T-helper 1 cell treated with Interleukin-12 subunit alpha and Interleukin-12 subunit beta and Interleukin-4 antibody, amounts not matched to agents 30 μg/mL and 1 μg/mL, for 36 hours (primary cell): ENCODE results near the gene CIDEC.
"Not testable (repeated sequence)": the region's sequence is repeated elsewhere in the genome, so short reads cannot be mapped to it uniquely, and the experiment has no call there.

ENCODE experiments used
- H3K27ac Mint-ChIP-seq: one replicate; pipeline ENCODE4 v1.8.0; 2021; ENCODE audit warnings: mild to moderate bottlenecking, mixed read lengths
- H3K27me3 Mint-ChIP-seq: one replicate; pipeline ENCODE4 v1.8.0; 2021; ENCODE audit warnings: low read depth, mixed read lengths
- H3K36me3 Mint-ChIP-seq: one replicate; pipeline ENCODE4 v1.8.0; 2021; ENCODE audit warnings: low read depth, mixed read lengths
- H3K4me1 Mint-ChIP-seq: one replicate; pipeline ENCODE4 v1.8.0; 2021; ENCODE audit warnings: low read depth, mixed read lengths
- H3K4me3 Mint-ChIP-seq: one replicate; pipeline ENCODE4 v1.8.0; 2021; ENCODE audit warnings: mild to moderate bottlenecking, moderate library complexity, mixed read lengths
- H3K9me3 Mint-ChIP-seq: one replicate; pipeline ENCODE4 v1.8.0; 2021; ENCODE audit warnings: mixed read lengths

The CIDEC gene

GRCh38 chr3:9872067-9872466 is 8.0 kb downstream of the CIDEC start:
- not testable (repeated sequence) for H3K36me3 Mint-ChIP-seq, H3K9me3 Mint-ChIP-seq, H3K27ac Mint-ChIP-seq, H3K4me3 Mint-ChIP-seq, H3K4me1 Mint-ChIP-seq, H3K27me3 Mint-ChIP-seq

DNA sequence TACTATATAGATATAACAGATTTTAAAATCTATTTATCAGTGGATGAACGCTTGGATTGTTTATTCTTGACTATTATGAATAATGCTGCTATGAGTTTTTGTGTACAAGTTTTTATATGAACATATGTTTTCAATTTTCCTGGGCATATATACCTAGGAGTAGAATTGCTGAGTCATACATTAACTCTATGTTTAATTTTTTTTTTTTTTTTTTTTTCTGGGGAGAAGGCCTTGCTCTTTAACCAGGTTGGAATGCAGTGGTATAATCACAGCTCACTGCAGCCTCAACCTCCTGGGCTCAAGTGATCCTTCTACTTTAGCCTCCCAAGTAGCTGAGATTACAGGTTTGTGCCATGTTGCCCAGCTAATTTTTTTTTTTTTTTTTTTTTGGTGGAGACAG is 9.1 kb downstream of the CIDEC start:
- H3K27me3 Mint-ChIP-seq: peaks cover 5% of the 10 kb centered on the region
- H3K36me3 Mint-ChIP-seq: no peaks in the 10 kb centered on the region
- no peaks in the 10 kb centered on the region for H3K9me3 Mint-ChIP-seq

DNA sequence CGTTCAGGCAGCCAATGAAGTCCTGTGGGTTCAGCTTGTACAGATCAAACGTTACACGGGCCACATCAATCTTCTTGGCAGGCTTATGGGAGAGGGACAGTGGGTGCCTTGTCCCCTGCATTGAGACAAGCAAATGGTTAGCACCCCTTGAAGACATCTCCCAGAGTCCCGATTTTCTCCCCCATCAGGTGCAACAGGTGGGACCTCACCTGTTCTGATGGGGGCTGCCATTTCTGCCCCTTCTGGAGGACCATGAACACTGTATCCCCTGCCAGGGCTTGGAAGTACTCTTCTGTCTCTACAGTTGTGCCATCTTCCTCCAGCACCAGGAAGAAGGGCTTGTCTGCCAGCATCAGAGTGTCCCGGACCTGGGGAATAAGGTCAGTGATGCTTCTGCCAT is 10.1 kb downstream of the CIDEC start:
- H3K4me1 Mint-ChIP-seq: no peaks in the 10 kb centered on the region

More for the DNA sequence above, 9.1 kb downstream of the CIDEC start:
- no peaks in the 10 kb centered on the region for H3K4me1 Mint-ChIP-seq
- no peak overlapping the region for H3K4me3 Mint-ChIP-seq
- no peak overlapping the region for H3K27ac Mint-ChIP-seq

GRCh38 chr3:9867106-9867505 is 12.9 kb downstream of the CIDEC start:
- H3K4me1 Mint-ChIP-seq: peaks cover 2% of the 10 kb centered on the region
- H3K27ac Mint-ChIP-seq: no peak overlapping the region
- no peaks in the 10 kb centered on the region for H3K9me3 Mint-ChIP-seq
- H3K4me3 Mint-ChIP-seq: no peak overlapping the region
- H3K27me3 Mint-ChIP-seq: peaks cover 8% of the 10 kb centered on the region
- no peaks in the 10 kb centered on the region for H3K36me3 Mint-ChIP-seq

More for the DNA sequence above, 10.1 kb downstream of the CIDEC start:
- Mint-ChIP-seq H3K27ac (no peak overlapping the region), H3K36me3 (no peaks in the 10 kb centered on the region), H3K9me3 (no peaks in the 10 kb centered on the region), H3K4me3 (no peak overlapping the region), H3K27me3 (peaks cover 5% of the 10 kb centered on the region)

DNA sequence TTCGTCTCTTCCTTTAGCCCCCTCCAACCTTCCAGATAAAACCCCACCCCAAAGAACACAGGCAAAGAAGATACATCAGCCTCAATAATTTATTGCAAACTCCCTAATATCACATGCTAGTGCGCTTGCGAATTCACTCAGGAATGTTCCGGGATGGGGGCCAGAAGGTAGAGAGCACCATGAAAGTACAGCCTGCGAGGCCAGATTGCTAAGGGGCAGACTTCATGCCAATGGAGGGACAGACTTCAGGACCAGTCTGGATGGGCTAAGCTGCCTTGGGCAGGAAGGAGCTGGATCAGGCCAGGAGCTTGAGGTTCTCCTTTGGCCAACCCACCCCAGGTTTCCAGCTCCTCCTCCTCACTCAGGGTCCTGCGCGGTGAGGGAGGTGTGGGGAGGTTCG is 13.4 kb downstream of the CIDEC start:
- H3K4me3 Mint-ChIP-seq: no peak overlapping the region
- H3K36me3 Mint-ChIP-seq: no peaks in the 10 kb centered on the region
- H3K27me3 Mint-ChIP-seq: peaks cover 13% of the 10 kb centered on the region
- H3K27ac Mint-ChIP-seq: no peak overlapping the region
- no peaks in the 10 kb centered on the region for H3K9me3 Mint-ChIP-seq
- peaks cover 2% of the 10 kb centered on the region for H3K4me1 Mint-ChIP-seq

DNA sequence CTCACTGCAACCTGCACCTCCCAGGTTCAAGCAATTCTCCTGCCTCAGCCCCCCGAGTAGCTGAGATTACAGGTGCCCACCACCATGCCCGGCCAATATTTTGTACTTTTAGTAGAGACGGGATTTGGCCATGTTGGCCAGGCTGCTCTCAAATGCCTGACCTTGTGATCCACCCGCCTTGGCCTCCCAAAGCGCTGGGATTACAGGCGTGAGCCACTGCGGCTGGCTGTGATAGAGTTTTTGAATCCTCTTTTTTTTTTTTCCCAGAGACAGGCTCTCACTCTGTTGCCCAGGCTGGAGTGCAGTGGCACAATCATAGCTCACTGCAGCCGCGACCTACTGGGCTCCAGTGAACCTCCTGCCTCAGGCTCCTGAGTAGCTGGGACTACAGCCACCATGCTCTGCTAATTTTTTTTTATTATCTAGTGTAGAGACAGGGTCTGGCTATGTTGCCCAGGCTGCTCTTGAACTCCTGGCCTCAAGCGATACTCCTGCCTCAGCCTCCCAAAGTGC is 14.9 kb downstream of the CIDEC start:
- not testable (repeated sequence) for H3K4me3 Mint-ChIP-seq, H3K9me3 Mint-ChIP-seq, H3K4me1 Mint-ChIP-seq, H3K27ac Mint-ChIP-seq, H3K36me3 Mint-ChIP-seq
- H3K27me3 Mint-ChIP-seq: peaks cover 13% of the 10 kb centered on the region

GRCh38 chr3:9864200-9864927 is 15.7 kb downstream of the CIDEC start:
- no peaks in the 10 kb centered on the region for H3K36me3 Mint-ChIP-seq
- no peak overlapping the region for H3K4me3 Mint-ChIP-seq
- H3K9me3 Mint-ChIP-seq: no peaks in the 10 kb centered on the region
- peaks cover 2% of the 10 kb centered on the region for H3K4me1 Mint-ChIP-seq
- H3K27me3 Mint-ChIP-seq: peaks cover 13% of the 10 kb centered on the region
- H3K27ac Mint-ChIP-seq: no peak overlapping the region

DNA sequence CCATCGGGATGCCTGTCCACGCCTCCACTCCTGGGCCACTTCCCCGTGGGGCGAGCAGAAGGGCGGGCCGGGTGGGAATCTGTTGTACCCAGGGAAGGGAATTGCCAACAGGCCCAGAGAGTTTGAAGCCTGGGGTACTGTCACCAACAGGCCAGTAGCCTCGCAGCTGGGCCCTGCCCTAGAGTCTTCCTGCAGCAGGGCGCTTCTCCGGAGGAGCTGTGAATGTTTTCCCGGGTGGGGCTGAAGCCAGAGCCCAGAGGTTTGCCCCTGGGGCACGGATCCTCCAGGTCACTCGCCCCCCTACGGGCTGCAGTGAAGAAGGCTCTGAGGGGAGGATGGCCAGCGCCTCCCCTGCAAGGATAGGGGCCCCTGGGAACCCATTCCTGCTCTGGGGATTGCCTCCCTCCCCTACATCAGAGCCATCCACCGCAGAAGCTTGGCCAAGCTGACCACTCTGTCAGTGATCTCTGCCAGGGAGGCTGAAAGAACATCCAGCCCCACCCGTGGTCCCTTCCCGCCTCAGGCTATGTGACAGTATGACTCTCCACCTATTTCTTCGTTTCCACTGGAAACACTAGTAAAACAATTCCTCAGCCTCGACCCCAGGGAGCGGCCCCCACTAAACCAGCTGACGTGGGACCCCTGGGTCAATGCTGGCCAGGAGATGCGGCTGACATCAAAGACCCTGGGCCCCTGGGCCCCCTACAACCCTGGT is 16.8 kb downstream of the CIDEC start:
- no peaks in the 10 kb centered on the region for H3K9me3 Mint-ChIP-seq
- H3K27ac Mint-ChIP-seq: no peak overlapping the region
- H3K36me3 Mint-ChIP-seq: no peaks in the 10 kb centered on the region
- peaks cover 7% of the 10 kb centered on the region for H3K27me3 Mint-ChIP-seq
- peaks cover 2% of the 10 kb centered on the region for H3K4me1 Mint-ChIP-seq
- H3K4me3 Mint-ChIP-seq: no peak overlapping the region

DNA sequence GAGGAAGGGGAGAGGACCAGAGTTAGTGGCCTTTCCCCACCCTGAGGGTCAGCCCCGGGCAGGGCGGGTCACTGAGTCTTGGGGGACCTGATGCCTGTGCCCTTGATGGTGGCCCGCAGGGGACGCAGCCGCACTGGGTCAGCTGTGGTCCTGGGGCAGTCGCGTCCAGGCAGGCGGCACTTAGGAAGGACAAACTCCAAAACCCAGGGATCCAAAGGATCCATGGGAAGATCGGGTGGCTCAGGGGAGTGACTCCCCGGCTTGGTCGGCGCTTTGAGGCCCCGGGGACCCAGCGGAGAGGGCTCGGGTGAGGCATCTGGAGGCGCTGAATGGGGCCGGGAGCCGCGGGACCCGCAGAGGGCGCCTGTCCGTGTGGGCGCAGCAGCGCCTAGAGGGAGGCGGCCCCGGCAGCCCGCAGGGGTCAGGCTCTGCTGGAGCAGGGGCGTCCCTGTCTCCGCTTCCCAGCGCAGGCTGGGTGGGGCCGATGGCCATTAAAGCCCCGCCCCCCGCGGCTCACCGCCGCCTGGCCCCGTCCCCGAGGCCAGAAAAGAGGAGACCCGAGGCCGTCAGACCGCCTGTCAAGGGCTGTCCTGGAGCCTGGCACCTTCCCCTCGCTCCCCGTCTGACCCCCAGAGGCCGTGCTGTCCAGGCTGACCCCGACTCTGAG is 17.5 kb downstream of the CIDEC start:
- H3K27me3 Mint-ChIP-seq: peaks cover 7% of the 10 kb centered on the region
- H3K36me3 Mint-ChIP-seq: no peaks in the 10 kb centered on the region
- H3K9me3 Mint-ChIP-seq: no peaks in the 10 kb centered on the region
- H3K4me3 Mint-ChIP-seq: no peak overlapping the region
- H3K27ac Mint-ChIP-seq: no peak overlapping the region
- peaks cover 2% of the 10 kb centered on the region for H3K4me1 Mint-ChIP-seq

- Mint-ChIP-seq H3K9me3 (no peaks in the 10 kb centered on the region), H3K27ac (no peak overlapping the region), H3K36me3 (no peaks in the 10 kb centered on the region), H3K27me3 (peaks cover 7% of the 10 kb centered on the region), H3K4me3 (no peak overlapping the region), H3K4me1 (peaks cover 2% of the 10 kb centered on the region)
These were observed 18.4 kb downstream of the CIDEC start for GRCh38 chr3:9861626-9862130.

GRCh38 chr3:9861201-9861600 is 18.9 kb downstream of the CIDEC start:
- Mint-ChIP-seq H3K36me3 (no peaks in the 10 kb centered on the region), H3K4me1 (peaks cover 2% of the 10 kb centered on the region), H3K4me3 (no peak overlapping the region), H3K9me3 (no peaks in the 10 kb centered on the region), H3K27me3 (peaks cover 9% of the 10 kb centered on the region), H3K27ac (no peak overlapping the region)

- Mint-ChIP-seq H3K27ac (no peak overlapping the region), H3K4me3 (no peak overlapping the region), H3K36me3 (no peaks in the 10 kb centered on the region), H3K27me3 (peaks cover 13% of the 10 kb centered on the region), H3K4me1 (peaks cover 2% of the 10 kb centered on the region), H3K9me3 (no peaks in the 10 kb centered on the region)
These were observed 20.5 kb downstream of the CIDEC start for GRCh38 chr3:9859530-9860025.

DNA sequence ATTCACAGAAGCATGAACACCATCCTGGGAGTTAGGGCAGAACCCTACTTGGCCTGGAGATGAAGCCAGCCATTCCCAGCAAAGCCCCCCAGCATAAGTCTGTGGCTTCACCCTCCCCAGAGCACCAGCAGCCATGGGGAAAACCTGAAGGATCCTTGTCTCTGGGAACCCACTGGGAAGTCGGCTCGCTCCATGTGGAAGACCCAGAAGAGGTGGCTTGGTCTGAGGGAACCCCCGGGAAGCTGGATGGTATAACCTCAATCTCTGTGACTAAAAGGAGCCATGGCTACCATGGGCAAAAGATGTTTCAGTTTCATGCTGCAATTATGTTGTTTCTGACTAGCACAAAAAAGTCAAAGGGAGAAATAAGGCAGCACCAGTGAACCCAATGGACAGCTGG is 24.5 kb downstream of the CIDEC start:
- no peaks in the 10 kb centered on the region for H3K4me1 Mint-ChIP-seq
- peaks cover 34% of the 10 kb centered on the region for H3K27me3 Mint-ChIP-seq
- no peaks in the 10 kb centered on the region for H3K36me3 Mint-ChIP-seq
- H3K9me3 Mint-ChIP-seq: no peaks in the 10 kb centered on the region
- H3K27ac Mint-ChIP-seq: no peak overlapping the region
- H3K4me3 Mint-ChIP-seq: no peak overlapping the region

GRCh38 chr3:9854291-9854940 is 25.6 kb downstream of the CIDEC start:
- not testable (repeated sequence) for H3K36me3 Mint-ChIP-seq, H3K4me3 Mint-ChIP-seq, H3K27ac Mint-ChIP-seq, H3K4me1 Mint-ChIP-seq, H3K9me3 Mint-ChIP-seq
- H3K27me3 Mint-ChIP-seq: peaks cover 35% of the 10 kb centered on the region
